GM18498 (cell line): ENCODE data around the gene UTS2R.
"Not testable (repeated sequence)": the region's sequence is repeated elsewhere in the genome, so short reads cannot be mapped to it uniquely, and the experiment has no call there.

ENCODE experiments used
- ATAC-seq: cut with Tn5 transposase; IDR thresholded peaks from one replicate; pipeline ENCODE4 v1.9.1; 2021; ENCODE audit warnings: mild to moderate bottlenecking, moderate library complexity; ENCODE audit not compliant: unreplicated experiment

Gene UTS2R

DNA sequence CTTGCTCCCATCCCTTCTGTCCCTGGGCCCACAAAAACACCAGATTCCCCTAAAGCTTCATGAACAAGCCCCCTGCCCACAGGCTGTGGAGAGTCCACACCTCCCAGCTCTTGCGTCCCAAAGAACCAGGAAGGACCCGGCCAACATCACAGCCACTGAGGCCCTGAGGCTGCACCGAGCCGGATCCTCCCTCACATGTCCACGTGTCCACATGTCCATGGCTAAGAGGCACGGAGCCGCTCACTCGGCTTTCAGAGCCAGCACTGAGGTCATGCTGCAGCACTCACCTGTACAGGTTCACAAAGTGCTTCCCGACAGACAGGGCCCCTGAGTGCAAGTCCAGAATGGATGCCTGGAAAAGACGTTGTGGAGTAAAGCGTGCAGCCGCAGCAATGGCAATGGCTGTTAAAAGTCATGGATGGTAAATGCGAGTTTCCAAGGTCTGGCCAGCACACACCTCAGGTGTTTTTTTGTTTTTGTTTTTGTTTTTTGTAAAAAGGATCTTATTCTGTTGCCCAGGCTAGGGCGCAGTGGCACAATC is 34.6 kb downstream of the UTS2R start:
- no peak for ATAC-seq

- no peak for ATAC-seq
Observed at GRCh38 chr17:82407255-82407654, 35.7 kb downstream of the UTS2R start.

GRCh38 chr17:82408288-82408937 is 36.8 kb downstream of the UTS2R start:
- no peak for ATAC-seq

DNA sequence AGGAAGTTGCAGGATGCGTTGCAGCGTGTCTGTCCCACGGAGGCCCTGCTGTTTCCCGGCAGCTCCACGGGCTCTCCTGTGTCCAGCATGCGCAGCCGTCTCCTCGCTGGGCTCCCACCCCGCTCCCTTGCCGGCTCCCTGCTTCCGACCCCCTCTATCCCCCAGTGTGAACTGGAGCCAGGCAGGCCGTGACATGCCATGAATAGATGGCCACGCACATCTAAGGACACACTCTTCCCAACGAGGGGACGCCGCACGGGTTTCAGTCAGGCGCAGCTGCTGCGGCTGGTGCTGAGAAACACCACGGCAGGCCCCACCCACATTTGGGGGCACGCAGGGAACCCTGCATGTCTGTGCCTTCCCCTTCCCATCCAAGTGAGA is 37.4 kb downstream of the UTS2R start:
- no peak for ATAC-seq

DNA sequence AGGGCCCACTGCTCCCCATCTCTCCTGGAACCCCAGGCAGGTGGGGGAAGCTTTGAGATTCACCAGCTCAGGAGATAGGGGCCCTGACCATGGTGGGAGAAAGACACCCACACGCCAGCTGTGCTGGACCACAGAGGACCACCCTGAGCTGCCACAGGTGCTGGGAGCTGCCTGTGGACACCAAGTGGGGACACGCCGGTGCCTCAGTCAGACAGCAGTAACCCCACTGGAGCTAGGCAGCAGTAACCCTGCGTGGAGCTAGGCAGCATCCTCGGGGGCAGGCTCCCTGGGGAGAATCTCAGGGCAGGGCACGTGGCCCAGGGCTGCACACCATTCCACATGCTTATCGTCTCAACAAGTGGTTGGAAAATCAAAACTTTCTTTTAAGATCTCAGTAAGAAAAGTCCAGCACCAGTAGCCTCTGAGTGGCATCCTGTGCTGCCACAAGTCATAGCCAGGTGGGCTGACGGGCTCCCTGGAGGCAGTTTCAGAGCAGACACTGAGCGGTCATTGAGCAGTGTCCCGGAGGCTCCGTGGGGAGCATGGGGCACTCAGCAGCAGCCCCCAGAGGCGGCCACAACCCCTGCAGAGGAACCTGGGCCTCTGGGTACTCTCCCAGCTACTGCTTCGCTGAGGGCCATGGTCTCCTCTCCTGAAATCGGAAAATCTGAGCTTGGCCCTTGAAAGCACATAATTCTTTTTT is 38.6 kb downstream of the UTS2R start:
- ATAC-seq: no peak

DNA sequence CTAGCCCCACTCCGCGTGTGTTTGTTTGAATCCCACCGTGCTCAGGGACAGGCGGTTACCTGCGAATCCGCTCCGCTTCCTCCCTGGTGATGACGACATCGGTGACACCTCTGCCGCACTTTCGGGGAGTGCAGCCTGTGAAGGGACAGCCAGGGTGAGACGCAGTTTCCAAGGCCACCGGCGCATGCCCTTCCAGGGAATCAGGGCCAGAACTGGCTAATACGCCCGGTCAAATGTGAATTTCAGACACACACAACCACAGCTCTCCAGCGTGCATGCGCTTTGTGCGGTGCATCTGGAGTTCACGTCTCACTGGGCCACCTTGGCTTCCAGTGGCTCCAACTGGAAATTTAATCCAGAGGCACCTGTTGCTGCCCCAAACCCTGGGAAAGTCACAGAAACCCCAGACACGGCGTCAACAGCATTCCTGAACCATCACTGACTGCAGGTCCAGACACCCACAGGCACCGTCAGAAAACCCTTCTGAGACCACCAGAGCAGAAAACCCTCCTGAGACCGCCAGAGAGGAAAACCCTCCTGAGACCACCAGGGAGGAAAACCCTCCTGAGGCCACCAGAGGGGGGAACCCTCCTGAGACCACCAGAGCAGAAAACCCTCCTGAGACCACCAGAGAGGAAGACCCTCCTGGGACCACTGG is 40.0 kb downstream of the UTS2R start:
- ATAC-seq: no peak

- not testable (repeated sequence) for ATAC-seq
Observed at GRCh38 chr17:82412081-82412480, 40.5 kb downstream of the UTS2R start.

DNA sequence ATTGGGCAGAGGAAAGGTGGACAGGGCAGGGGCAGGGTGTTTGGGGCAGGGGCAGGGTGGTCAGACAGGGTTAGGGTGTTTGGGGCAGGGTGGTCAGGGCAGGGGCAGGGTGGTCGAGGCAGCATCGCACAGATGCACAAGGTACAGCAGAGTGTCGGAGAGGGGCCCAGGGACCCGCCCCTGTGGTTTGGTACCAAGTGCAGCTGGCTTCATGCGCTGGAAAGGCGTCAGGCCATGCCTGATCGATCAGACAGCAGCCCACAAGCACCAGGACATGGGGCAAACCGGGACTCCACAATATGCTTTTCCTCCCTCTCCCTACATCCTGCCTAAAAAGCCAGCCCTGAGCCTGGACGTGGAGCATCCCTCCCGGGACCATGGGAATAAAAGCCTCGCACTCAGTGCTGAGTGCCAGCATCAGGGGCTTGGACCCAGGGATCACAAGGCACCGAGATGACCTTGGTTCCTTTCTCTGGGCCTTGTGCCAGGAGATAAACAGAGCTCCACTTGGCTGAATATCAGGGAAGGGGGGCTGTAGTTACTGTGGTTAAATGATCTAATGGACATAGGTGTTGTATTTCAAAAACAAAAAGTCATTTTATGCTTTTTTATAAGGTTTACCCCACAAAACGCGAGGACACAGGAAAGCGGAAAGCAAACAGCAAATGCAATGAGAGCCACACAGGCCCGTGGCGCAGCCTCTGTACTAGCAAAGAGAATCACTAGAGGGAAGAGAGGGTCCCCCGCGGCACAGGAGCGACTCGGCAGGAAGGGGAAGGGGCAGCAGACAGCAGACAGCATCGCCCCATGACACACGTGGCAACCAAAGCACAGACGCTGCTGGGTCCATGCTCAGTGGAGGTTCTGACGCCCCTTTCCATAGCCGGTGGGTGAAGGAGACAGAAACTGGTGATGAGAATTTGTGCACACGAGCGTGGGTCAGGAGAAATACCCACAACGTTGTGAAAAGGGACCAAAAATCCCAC is 41.3 kb downstream of the UTS2R start:
- no peak for ATAC-seq

DNA sequence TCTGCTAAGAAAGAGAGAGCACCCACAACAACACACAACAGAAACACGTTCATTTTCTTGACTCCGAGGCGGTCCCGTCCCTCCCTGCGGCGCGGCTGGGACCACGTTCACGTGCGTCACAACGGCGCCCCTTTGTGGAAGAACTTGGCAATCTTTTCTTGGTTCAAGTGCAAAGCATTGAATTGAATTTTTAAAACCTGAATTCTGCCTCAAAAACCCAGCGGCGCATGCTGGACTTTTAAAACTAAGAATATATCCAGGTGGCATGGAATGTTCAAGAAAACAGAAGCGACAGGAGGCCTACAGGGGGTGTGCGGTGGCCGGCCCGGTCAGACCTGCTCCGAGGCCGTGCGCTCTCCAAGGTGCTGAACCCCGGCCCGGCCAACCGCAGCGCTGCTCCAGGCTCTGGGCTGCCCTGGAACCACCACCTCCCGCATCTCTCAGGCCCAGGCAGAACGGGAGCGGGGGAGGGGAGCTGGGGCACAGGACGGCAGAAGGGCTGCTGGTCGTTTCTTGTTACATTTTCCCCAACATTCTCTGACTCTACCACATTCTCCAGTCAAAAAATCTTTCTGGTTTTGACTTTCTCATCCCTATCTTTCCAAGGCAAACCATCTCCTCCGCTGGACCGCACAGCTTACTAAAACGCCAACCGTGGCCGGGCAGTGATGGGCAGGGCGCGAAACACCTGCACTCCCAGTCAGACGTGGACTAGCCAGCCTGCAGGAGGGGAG is 43.1 kb downstream of the UTS2R start:
- ATAC-seq: no peak

DNA sequence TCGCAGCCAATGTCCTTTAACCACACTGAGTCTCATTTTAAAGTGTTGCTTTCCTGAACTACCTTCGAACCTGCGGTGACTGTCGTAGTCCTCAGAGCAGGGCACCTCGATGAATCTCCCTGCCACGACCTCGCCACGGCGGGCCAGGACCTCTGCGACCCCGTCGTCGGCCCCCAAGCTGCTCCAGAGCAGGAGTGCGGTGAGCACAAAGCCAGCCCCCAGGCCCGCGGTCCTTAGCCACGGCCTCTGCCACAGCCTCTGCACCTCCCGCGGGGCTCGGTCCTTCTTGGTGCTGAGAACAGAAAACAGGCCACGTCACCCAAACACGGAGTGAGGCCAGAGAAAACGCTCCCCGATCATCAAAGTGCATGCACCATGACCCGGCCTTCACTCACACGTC is 43.8 kb downstream of the UTS2R start:
- ATAC-seq: no peak

DNA sequence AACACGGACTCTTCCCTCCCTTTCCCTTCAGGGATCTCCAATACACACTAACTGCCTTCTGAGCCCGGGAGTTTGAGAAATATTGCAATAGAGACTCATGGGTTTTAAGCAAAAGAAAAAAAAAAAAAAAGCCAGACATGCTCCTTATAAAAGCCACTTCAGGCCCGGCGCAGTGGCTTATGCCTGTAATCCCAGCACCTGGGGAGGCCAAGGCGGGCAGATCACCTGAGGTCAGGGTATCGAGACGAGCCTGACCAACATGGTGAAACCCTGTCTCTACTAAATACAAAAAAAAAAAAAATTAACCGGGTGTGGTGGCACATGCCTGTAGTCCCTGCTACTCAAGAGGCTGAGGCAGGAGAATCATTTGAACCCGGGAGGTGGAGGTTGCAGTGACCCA is 44.2 kb downstream of the UTS2R start:
- no peak for ATAC-seq

DNA sequence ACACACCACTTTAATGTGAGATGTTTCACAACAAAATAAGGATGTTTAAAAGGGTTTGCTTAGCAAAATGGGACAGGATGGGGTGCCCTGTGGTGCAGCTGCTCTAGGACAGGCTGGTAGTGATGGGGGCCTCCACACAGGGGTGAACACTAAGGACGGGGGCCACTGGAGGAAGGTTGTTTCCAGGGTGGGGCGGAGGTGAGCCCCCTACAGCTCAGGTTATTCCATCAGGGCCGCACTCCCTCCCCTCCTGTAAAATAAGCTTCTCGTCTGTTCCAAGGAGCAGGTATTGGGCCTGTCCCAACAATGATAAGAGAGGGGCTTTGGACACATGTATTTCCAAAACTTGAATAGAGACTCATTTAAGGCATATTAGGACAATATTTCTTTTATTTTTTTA is 44.7 kb downstream of the UTS2R start:
- ATAC-seq: no peak

DNA sequence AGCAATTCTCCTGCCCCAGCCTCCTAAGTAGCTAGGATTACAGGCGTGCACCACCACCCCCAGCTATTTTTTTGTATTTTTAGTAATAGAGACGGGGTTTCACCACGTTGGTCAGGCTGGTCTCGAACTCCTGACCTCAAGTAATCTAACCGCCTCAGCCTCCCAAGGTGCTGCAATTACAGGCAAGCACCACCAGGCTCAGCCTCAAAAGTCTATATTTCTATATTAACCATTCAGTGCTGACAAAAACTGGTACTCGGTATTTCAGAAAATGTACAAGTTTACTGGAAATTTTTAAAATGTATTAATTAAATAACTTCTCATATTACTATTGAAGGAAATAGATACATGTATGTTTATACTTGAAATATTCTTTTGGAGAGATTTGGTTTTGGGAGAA is 45.2 kb downstream of the UTS2R start:
- ATAC-seq: no peak

DNA sequence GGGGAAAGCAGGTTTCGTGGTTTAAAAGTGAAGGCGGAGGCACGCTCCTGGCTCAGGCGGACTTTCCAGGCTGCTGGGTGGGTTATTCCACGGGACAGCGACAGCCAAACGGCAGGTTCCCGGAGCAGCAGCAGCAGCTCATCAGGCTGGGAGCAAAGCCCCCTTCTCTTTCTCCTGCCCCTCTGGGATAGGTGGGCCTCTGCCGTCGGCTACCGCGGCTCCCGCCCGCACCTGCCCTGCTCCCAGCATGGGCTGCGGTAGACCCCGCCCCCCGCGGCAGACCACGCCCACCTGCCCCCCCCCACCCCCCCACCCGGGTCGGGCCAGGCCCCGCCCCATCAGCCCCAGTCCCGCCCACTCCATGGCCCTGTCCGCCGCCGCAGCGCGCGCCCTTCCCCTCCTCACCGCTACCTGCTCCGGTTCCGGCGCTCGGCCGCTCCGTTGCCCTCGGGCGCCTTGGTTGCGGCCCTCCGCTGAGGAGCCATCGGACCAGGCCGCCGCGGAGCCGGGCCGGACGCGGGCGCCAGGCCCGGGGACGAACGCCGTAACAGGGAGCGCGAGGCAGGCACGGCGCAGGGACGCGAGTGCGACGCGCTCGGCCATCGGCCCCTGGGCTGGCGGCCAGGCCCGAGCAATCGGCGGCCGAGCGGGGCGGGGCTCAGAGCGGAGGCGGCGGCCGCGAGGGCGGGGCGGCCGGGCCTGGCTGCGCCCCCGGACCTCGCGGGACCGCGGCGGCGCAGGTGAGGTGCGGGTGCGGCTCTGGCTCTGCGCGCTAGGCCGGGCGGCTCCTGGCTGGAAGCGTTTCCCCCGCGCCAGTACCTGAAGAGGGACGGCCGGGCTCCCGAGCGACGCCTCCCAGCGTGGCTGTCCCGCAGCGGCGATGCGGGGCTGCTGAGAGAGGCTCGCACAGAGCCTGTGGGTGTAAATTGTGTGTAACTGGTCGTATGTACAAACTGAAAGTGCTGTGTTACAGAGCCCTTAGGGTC is 46.7 kb downstream of the UTS2R start, which contains the start of the genes HEXD and OGFOD3:
TSS of gene HEXD (plus strand) at position 347 of the 986 bp plus-strand sequence. CDS start 1,453 bp downstream, outside the sequence.
TSS of gene OGFOD3 (minus strand) at position 586 of the 986 bp plus-strand sequence. CDS start at position 485, 101 bp downstream.
- ATAC-seq: peak; percentile 85

DNA sequence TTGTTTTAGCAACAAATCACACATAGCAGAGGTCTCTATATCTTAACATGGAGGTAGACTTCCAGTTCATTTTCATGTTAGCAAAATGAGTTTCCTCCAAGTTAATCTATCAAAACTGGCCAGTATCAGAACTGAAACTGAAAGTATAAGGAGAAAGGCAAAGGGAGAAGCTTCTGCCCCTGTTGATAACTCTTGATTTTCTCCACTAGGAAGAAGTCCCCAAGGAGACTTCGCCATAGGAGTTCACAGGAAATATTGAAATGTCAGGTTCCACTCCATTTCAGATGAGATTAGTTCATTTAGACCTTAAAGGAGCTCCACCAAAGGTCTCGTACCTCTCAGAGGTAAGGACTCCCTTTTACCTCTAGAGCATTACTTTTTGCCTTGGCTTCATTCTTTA is 48.0 kb downstream of the UTS2R start:
- ATAC-seq: no peak

DNA sequence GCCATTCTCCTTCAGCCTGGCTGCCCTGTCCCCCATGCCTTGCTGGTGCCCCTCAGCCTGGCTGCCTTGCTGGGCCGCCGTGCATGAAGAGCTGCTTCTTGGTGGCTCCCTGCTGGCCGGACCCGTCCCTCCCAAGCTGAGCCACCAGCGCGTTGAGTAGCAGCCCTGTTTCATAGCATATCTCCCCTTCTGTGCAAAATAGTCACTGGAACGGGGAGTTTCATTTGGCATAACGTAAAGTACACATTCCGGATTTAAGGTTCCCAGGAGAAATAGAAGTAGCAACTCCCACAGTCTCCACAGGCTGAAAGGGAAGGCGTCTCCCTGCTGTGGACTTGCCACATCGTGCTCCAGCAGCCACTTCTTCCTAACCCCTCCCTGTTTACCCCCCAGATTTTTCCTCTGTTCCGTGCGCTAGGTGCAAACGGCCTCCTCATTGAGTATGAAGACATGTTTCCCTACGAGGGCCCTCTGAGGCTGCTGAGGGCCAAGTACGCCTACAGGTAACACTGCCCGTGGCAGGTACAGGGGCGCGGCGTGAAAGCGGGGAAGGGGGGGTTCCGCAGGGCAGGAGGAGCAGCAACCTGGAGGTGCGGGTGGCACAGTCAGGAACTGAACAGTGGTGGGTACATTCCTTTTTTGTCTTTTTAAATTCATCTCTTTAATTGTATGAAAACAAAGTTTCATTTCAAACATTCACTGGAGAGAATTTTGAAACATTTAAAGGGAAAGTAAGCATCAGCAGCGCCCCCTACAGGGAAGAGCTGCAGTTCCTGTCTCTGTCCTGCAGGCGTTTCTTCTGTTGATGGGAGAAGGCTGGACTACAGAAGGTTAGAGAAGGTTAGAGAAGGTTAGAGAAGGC is 52.7 kb downstream of the UTS2R start:
- no peak for ATAC-seq

GRCh38 chr17:82424863-82425159 is 53.2 kb downstream of the UTS2R start:
- no peak for ATAC-seq
